GM12878 (cell line): ENCODE measurements around the gene PPM1J. TPM values are rescaled to one million over a fixed set of nuclear protein-coding genes. Genes with fewer than 3 reads are reported as not detected.
A peak's percentile ranks its signal among the peaks of the same experiment; 100 is the strongest.

Experiments used
- BHLHE40 ChIP-seq, 2 experiments: fragments of 450-650 bp in 1 of 2; IDR thresholded peaks; 2 replicates each; pipeline ENCODE4 v1.6.1; 2011 to 2017; ENCODE audit warnings: low read depth in 2 of 2, borderline replicate concordance in 1 of 2, improper control_type of control experiment in 1 of 2, low read length in 1 of 2, mild to moderate bottlenecking in 1 of 2
- FOS ChIP-seq: IDR thresholded peaks from 3 replicates; pipeline ENCODE4 v1.6.1; 2011; ENCODE audit warnings: borderline replicate concordance; ENCODE audit not compliant: insufficient read length; ENCODE audit errors: extremely low read depth
- JUNB ChIP-seq: IDR thresholded peaks from 2 replicates; pipeline ENCODE4 v1.6.1; 2016; ENCODE audit warnings: antibody characterized with exemption, mild to moderate bottlenecking
- NFXL1 ChIP-seq: fragments of 450-650 bp; IDR thresholded peaks from 2 replicates; pipeline ENCODE4 v1.6.1; 2017; ENCODE audit warnings: antibody characterized with exemption, mild to moderate bottlenecking, borderline replicate concordance
- RBBP5 ChIP-seq: fragments of 200-600 bp; sonication (generic); conservative IDR thresholded peaks from 2 replicates; pipeline ENCODE4 v1.6.1; 2016
- SIN3A ChIP-seq: IDR thresholded peaks from 2 replicates; pipeline ENCODE4 v1.6.1; 2012; ENCODE audit warnings: low read depth, low read length, improper control_type of control experiment
- ZNF207 ChIP-seq: fragments of 450-650 bp; IDR thresholded peaks from 2 replicates; pipeline ENCODE4 v1.6.1; 2014; ENCODE audit warnings: antibody characterized with exemption, mild to moderate bottlenecking, borderline replicate concordance
- ZNF274 ChIP-seq: IDR thresholded peaks from one replicate; pipeline ENCODE4 v1.8.0; 2011; ENCODE audit not compliant: insufficient read length, insufficient read depth
- polyA plus RNA-seq, 11 experiments: library from polyadenylated mRNA; depleted of rRNA in 4 of 11; unstranded in 6 of 11; stranded (reverse) in 5 of 11; fragments of >200 nt; fragmentation: Nextera tagmentation in 4 of 11; fragmentation: Illumina TruSeq in 1 of 11; extraction: Ambion mirVana in 4 of 11; extraction: Trizol in 1 of 11; gene quantifications; 1 replicate in 1 of 11; 2 replicates in 10 of 11; pipeline versions ENCODE4 v1.2.1 to v1.2.3, GENCODE V29; 2011 to 2016; ENCODE audit warnings: inconsistent platforms in 2 of 11, missing spikeins in 2 of 11, low read depth in 1 of 11
- total RNA-seq, 4 experiments: library from RNA; depleted of rRNA in 3 of 4; stranded (reverse); fragments of >200 nt in 3 of 4; fragmentation: Illumina TruSeq in 1 of 4; extraction: Trizol in 1 of 4; gene quantifications; 2 replicates each; pipeline versions ENCODE4 v1.2.1 to v1.2.3, GENCODE V29; 2013 to 2021
- TF ChIP-seq, protein P1 (sequence below): IDR thresholded peaks from 2 replicates; pipeline ENCODE4 v1.6.1; 2011; ENCODE audit warnings: low read depth, low read length, improper control_type of control experiment, borderline replicate concordance
- TF ChIP-seq, protein P2 (sequence below): fragments of 450-650 bp; conservative IDR thresholded peaks from 2 replicates; pipeline ENCODE4 v1.6.1; 2017; ENCODE audit warnings: mild to moderate bottlenecking, moderate library complexity
- TF ChIP-seq, protein P3 (sequence below): fragments of 450-650 bp; IDR thresholded peaks from 2 replicates; pipeline ENCODE4 v1.6.1; 2017; ENCODE audit warnings: low read depth, mild to moderate bottlenecking, moderate library complexity

Gene PPM1J
- total and polyA plus RNA-seq, 10 of the 15 experiments (the other 5 are each of a cell fraction or from before 2014, with no cell fraction given): 0.07 to 1.8 (median 0.59) TPM; not detected in 1

DNA sequence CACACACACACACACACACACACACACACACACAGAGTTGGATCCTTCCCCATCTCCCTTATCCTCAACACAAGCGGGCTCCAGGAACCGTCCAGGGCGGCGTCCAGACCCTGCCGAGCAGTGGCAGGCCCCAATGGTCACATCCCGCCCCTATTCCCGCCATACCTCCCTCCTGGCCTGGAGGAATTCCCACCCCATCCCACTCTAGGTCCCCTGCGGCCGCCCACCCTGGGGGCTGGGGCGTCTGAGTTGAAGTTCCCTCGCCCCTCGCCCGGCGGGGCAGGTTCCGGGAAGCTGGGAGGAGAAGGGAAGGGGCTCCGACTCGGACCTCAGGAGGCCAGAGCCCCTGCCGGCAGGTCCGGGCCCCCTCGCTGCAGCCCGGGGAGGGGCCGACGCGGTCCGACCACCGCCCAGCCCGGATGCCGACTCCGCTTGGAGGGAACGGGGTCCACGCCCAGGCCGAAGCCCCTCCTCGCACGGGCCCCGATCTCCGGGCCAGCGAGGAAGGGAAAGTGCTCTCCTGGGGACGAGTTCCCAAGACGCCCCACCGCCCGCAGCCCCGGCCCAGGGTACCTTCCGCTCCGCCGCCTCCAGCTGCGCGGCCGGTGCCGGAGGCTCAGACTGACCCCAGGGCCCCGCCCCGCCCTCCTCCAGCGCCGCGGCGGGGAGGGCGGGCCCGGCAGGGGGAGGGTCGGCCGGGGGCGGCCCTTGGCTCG, 8.5 kb downstream of the PPM1J start, which contains the start of gene RHOC (continued):
- TF ChIP-seq, protein P1, sequence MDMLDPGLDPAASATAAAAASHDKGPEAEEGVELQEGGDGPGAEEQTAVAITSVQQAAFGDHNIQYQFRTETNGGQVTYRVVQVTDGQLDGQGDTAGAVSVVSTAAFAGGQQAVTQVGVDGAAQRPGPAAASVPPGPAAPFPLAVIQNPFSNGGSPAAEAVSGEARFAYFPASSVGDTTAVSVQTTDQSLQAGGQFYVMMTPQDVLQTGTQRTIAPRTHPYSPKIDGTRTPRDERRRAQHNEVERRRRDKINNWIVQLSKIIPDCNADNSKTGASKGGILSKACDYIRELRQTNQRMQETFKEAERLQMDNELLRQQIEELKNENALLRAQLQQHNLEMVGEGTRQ: no peak
- TF ChIP-seq, protein P2, sequence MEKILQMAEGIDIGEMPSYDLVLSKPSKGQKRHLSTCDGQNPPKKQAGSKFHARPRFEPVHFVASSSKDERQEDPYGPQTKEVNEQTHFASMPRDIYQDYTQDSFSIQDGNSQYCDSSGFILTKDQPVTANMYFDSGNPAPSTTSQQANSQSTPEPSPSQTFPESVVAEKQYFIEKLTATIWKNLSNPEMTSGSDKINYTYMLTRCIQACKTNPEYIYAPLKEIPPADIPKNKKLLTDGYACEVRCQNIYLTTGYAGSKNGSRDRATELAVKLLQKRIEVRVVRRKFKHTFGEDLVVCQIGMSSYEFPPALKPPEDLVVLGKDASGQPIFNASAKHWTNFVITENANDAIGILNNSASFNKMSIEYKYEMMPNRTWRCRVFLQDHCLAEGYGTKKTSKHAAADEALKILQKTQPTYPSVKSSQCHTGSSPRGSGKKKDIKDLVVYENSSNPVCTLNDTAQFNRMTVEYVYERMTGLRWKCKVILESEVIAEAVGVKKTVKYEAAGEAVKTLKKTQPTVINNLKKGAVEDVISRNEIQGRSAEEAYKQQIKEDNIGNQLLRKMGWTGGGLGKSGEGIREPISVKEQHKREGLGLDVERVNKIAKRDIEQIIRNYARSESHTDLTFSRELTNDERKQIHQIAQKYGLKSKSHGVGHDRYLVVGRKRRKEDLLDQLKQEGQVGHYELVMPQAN: no peak
- TF ChIP-seq BHLHE40 (IDR thresholded peaks at IDR 0.05; ENCODE audit: borderline replicate concordance in 1 of 2, low read depth in 2 of 2, low read length in 1 of 2) (peak in 1 of 2 experiments; percentile 38; a peak in 1 of 4 replicates), RBBP5 (no peak), NFXL1 (no peak), FOS (no peak), ZNF207 (no peak), ZNF274 (no peak), JUNB (no peak), SIN3A (no peak)
- TF ChIP-seq, protein P3, sequence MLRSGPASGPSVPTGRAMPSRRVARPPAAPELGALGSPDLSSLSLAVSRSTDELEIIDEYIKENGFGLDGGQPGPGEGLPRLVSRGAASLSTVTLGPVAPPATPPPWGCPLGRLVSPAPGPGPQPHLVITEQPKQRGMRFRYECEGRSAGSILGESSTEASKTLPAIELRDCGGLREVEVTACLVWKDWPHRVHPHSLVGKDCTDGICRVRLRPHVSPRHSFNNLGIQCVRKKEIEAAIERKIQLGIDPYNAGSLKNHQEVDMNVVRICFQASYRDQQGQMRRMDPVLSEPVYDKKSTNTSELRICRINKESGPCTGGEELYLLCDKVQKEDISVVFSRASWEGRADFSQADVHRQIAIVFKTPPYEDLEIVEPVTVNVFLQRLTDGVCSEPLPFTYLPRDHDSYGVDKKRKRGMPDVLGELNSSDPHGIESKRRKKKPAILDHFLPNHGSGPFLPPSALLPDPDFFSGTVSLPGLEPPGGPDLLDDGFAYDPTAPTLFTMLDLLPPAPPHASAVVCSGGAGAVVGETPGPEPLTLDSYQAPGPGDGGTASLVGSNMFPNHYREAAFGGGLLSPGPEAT: no peak
